ENCODE measurements around the gene LIPC.

The LIPC gene

GRCh38 chr15:58410353-58410752 lies 21.4 kb upstream of the LIPC start:
- ATAC-seq = no peak
- TF ChIP-seq OSR1 (CRISPR knock-in tag; IDR thresholded peaks at IDR 0.05) (no peak), ARNTL (CRISPR knock-in tag; IDR thresholded peaks at IDR 0.05; ENCODE audit: borderline replicate concordance, low read depth) (no peak), ZFP3 (CRISPR knock-in tag; IDR thresholded peaks at IDR 0.05) (no peak), ZC3H10 (CRISPR knock-in tag; IDR thresholded peaks at IDR 0.05) (no peak), RARB (CRISPR knock-in tag; IDR thresholded peaks at IDR 0.05) (no peak), ZFP30 (CRISPR knock-in tag; IDR thresholded peaks at IDR 0.05) (no peak), TSHZ2 (CRISPR knock-in tag; IDR thresholded peaks at IDR 0.05) (no peak), ZNF8 (CRISPR knock-in tag; IDR thresholded peaks at IDR 0.05) (no peak), BACH2 (CRISPR knock-in tag; IDR thresholded peaks at IDR 0.05; ENCODE audit: borderline replicate concordance) (no peak), TOX (CRISPR knock-in tag; IDR thresholded peaks at IDR 0.05; ENCODE audit: borderline replicate concordance) (no peak), SNAI2 (CRISPR knock-in tag; IDR thresholded peaks at IDR 0.05) (no peak), PPARA (CRISPR knock-in tag; IDR thresholded peaks at IDR 0.05; ENCODE audit: borderline replicate concordance) (no peak)

- no peak for TF ChIP-seq RARB (CRISPR knock-in tag; IDR thresholded peaks at IDR 0.05)
- TF ChIP-seq ESRRG (CRISPR knock-in tag; IDR thresholded peaks at IDR 0.05) = no peak
- TF ChIP-seq ZNF70 (CRISPR knock-in tag; IDR thresholded peaks at IDR 0.05) = no peak
- no peak for TF ChIP-seq POU6F1 (CRISPR knock-in tag; IDR thresholded peaks at IDR 0.05; ENCODE audit: borderline replicate concordance, low read depth)
- no peak for TF ChIP-seq ZC3H10 (CRISPR knock-in tag; IDR thresholded peaks at IDR 0.05)
- TF ChIP-seq PPARA (CRISPR knock-in tag; IDR thresholded peaks at IDR 0.05; ENCODE audit: borderline replicate concordance) = no peak
- TF ChIP-seq ARNTL (CRISPR knock-in tag; IDR thresholded peaks at IDR 0.05; ENCODE audit: borderline replicate concordance, low read depth) = no peak
- no peak for TF ChIP-seq GLIS3 (CRISPR knock-in tag; IDR thresholded peaks at IDR 0.05)
- TF ChIP-seq TCF4 (CRISPR knock-in tag; IDR thresholded peaks at IDR 0.05; ENCODE audit: borderline replicate concordance) = no peak
- TF ChIP-seq ZFP30 (CRISPR knock-in tag; IDR thresholded peaks at IDR 0.05) = no peak
- no peak for TF ChIP-seq PATZ1 (CRISPR knock-in tag; IDR thresholded peaks at IDR 0.05; ENCODE audit: borderline replicate concordance)
- no peak for TF ChIP-seq CREB5 (CRISPR knock-in tag; IDR thresholded peaks at IDR 0.05; ENCODE audit: low read depth)
- TF ChIP-seq ISL1 (CRISPR knock-in tag; IDR thresholded peaks at IDR 0.05) = no peak
- no peak for TF ChIP-seq BACH2 (CRISPR knock-in tag; IDR thresholded peaks at IDR 0.05; ENCODE audit: borderline replicate concordance)
- TF ChIP-seq CSRNP3 (CRISPR knock-in tag; IDR thresholded peaks at IDR 0.05) = no peak
- TF ChIP-seq ZFP3 (CRISPR knock-in tag; IDR thresholded peaks at IDR 0.05) = no peak
- no peak for TF ChIP-seq SNAI2 (CRISPR knock-in tag; IDR thresholded peaks at IDR 0.05)
- TF ChIP-seq ZNF565 (CRISPR knock-in tag; conservative IDR thresholded peaks at IDR 0.05; ENCODE audit: low read depth) = no peak
Observed at GRCh38 chr15:58413253-58413652, 18.5 kb upstream of the LIPC start.

GRCh38 chr15:58415636-58416035 lies 16.2 kb upstream of the LIPC start:
- TF ChIP-seq ZC3H10 (CRISPR knock-in tag; IDR thresholded peaks at IDR 0.05) = no peak
- TF ChIP-seq OSR1 (CRISPR knock-in tag; IDR thresholded peaks at IDR 0.05) = no peak
- no peak for TF ChIP-seq ZNF70 (CRISPR knock-in tag; IDR thresholded peaks at IDR 0.05)
- TF ChIP-seq GLIS3 (CRISPR knock-in tag; IDR thresholded peaks at IDR 0.05) = no peak
- TF ChIP-seq TSHZ2 (CRISPR knock-in tag; IDR thresholded peaks at IDR 0.05) = no peak
- no peak for TF ChIP-seq ISL1 (CRISPR knock-in tag; IDR thresholded peaks at IDR 0.05)
- TF ChIP-seq SNAI2 (CRISPR knock-in tag; IDR thresholded peaks at IDR 0.05) = no peak
- TF ChIP-seq ARNTL (CRISPR knock-in tag; IDR thresholded peaks at IDR 0.05; ENCODE audit: borderline replicate concordance, low read depth) = no peak
- TF ChIP-seq RARB (CRISPR knock-in tag; IDR thresholded peaks at IDR 0.05) = no peak
- ATAC-seq = no peak

More at GRCh38 chr15:58413253-58413652, 18.5 kb upstream of the LIPC start:
- ATAC-seq = no peak

All from SK-N-SH treated with all-trans-retinoic acid at 6 μM for 48 hours (cell line).